Stomach smooth muscle (tissue), 2 donors: ENCODE results near the gene CIRBP.

Experiments
- H3K27ac ChIP-seq: one replicate; pipeline ENCODE4 v1.7.0; 2013; ENCODE audit warnings: mild to moderate bottlenecking, low read length, inconsistent platforms
- H3K27me3 ChIP-seq, 2 donors: one replicate each; pipeline ENCODE4 v1.7.0; 2013; ENCODE audit warnings: low read length in 2 of 2; ENCODE audit not compliant: insufficient read depth in 2 of 2, control insufficient read depth in 1 of 2
- H3K36me3 ChIP-seq, 2 donors: one replicate each; pipeline ENCODE4 v1.7.0; 2013; ENCODE audit warnings: low read length in 2 of 2; ENCODE audit not compliant: control insufficient read depth in 2 of 2, insufficient read depth in 2 of 2
- H3K4me1 ChIP-seq: one replicate; pipeline ENCODE4 v1.7.0; 2013; ENCODE audit warnings: low read length; ENCODE audit not compliant: control insufficient read depth, insufficient read depth
- H3K4me3 ChIP-seq, 2 donors: one replicate each; pipeline ENCODE4 v1.7.0; 2013; ENCODE audit warnings: low read length in 2 of 2
- H3K9ac ChIP-seq, 2 donors: one replicate each; pipeline ENCODE4 v1.7.0; 2013; ENCODE audit warnings: low read length in 2 of 2, mild to moderate bottlenecking in 1 of 2
- H3K9me3 ChIP-seq, 2 donors: one replicate each; pipeline ENCODE4 v1.7.0; 2013; ENCODE audit warnings: low read length in 2 of 2; ENCODE audit not compliant: control insufficient read depth in 2 of 2
- donor health status: healthy.
- donor health status: Pancreatic carcinoma.

The CIRBP gene

GRCh38 chr19:1231729-1232637, 37.1 kb upstream of the CIRBP start:
- no peak overlapping the region for H3K9ac ChIP-seq
- peaks cover 0 to 4% of the 10 kb centered on the region in 2 donors for H3K36me3 ChIP-seq
- peak overlapping the region; percentile 49 for H3K27ac ChIP-seq

GRCh38 chr19:1232652-1233072, 36.5 kb upstream of the CIRBP start:
- peak overlapping the region; percentile 49 for H3K27ac ChIP-seq
- H3K9ac ChIP-seq = no peak overlapping the region
- no peaks in the 10 kb centered on the region for H3K9me3 ChIP-seq
- H3K4me1 ChIP-seq = peaks cover 26% of the 10 kb centered on the region
- peaks cover 0 to 8% of the 10 kb centered on the region in 2 donors for H3K27me3 ChIP-seq
- no peaks in the 10 kb centered on the region for H3K36me3 ChIP-seq
- peak overlapping the region in 1 of 2 donors; percentile 29 for H3K4me3 ChIP-seq

More at GRCh38 chr19:1231729-1232637, 37.1 kb upstream of the CIRBP start:
- Histone ChIP-seq H3K27me3 (peaks cover 0 to 3% of the 10 kb centered on the region in 2 donors), H3K9me3 (no peaks in the 10 kb centered on the region), H3K4me3 (peak overlapping the region in 1 of 2 donors; percentile 29), H3K4me1 (peaks cover 21% of the 10 kb centered on the region)

- peaks cover 0 to 8% of the 10 kb centered on the region in 2 donors for H3K27me3 ChIP-seq
- peak overlapping the region in 1 of 2 donors; percentile 29 for H3K4me3 ChIP-seq
- no peaks in the 10 kb centered on the region for H3K9me3 ChIP-seq
- peaks cover 28% of the 10 kb centered on the region for H3K4me1 ChIP-seq
- H3K36me3 ChIP-seq = no peaks in the 10 kb centered on the region
- no peak overlapping the region for H3K9ac ChIP-seq
- H3K27ac ChIP-seq = no peak overlapping the region
Measured at GRCh38 chr19:1233115-1233667, 35.9 kb upstream of the CIRBP start.

- no peaks in the 10 kb centered on the region for H3K36me3 ChIP-seq
- peaks cover 0 to 8% of the 10 kb centered on the region in 2 donors for H3K27me3 ChIP-seq
- no peaks in the 10 kb centered on the region for H3K9me3 ChIP-seq
- no peak overlapping the region for H3K9ac ChIP-seq
- H3K27ac ChIP-seq = no peak overlapping the region
- no peak overlapping the region for H3K4me3 ChIP-seq
- peaks cover 34% of the 10 kb centered on the region for H3K4me1 ChIP-seq
Measured at GRCh38 chr19:1234051-1234954, 34.8 kb upstream of the CIRBP start.

GRCh38 chr19:1234955-1235380, 34.2 kb upstream of the CIRBP start:
- Histone ChIP-seq H3K4me3 (no peak overlapping the region), H3K27me3 (peaks cover 0 to 8% of the 10 kb centered on the region in 2 donors), H3K9ac (no peak overlapping the region), H3K36me3 (no peaks in the 10 kb centered on the region), H3K9me3 (no peaks in the 10 kb centered on the region), H3K4me1 (peaks cover 40% of the 10 kb centered on the region), H3K27ac (no peak overlapping the region)

GRCh38 chr19:1235625-1236538, 33.2 kb upstream of the CIRBP start:
- Histone ChIP-seq H3K9me3 (no peaks in the 10 kb centered on the region), H3K9ac (no peak overlapping the region), H3K27me3 (peaks cover 0 to 8% of the 10 kb centered on the region in 2 donors), H3K4me3 (no peak overlapping the region), H3K27ac (no peak overlapping the region), H3K4me1 (peaks cover 49% of the 10 kb centered on the region), H3K36me3 (no peaks in the 10 kb centered on the region)

GRCh38 chr19:1236576-1236975, 32.6 kb upstream of the CIRBP start:
- no peak overlapping the region for H3K27ac ChIP-seq
- H3K4me1 ChIP-seq = peaks cover 55% of the 10 kb centered on the region
- H3K4me3 ChIP-seq = peak overlapping the region in 1 of 2 donors; percentile 72
- H3K9ac ChIP-seq = no peak overlapping the region
- H3K36me3 ChIP-seq = no peaks in the 10 kb centered on the region
- no peaks in the 10 kb centered on the region for H3K9me3 ChIP-seq
- H3K27me3 ChIP-seq = peaks cover 0 to 8% of the 10 kb centered on the region in 2 donors

- Histone ChIP-seq H3K9me3 (no peaks in the 10 kb centered on the region), H3K27me3 (peaks cover 0 to 8% of the 10 kb centered on the region in 2 donors), H3K4me1 (peaks cover 52% of the 10 kb centered on the region), H3K9ac (peak overlapping the region in 1 of 2 donors; percentile 42), H3K4me3 (peak overlapping the region; percentile 57 to 72), H3K27ac (no peak overlapping the region), H3K36me3 (no peaks in the 10 kb centered on the region)
Measured at GRCh38 chr19:1237027-1237659, 32.0 kb upstream of the CIRBP start.

GRCh38 chr19:1237754-1238368, 31.3 kb upstream of the CIRBP start, which contains the start of gene CBARP:
CBARP (minus strand) TSS chr19:1238005; CDS start chr19:1236100, 1,905 bp downstream.
- Histone ChIP-seq H3K27me3 (peaks cover 0 to 8% of the 10 kb centered on the region in 2 donors), H3K36me3 (no peaks in the 10 kb centered on the region), H3K4me3 (peak within 1 kb of the TSS; percentile 57 to 72), H3K9ac (peak within 1 kb of the TSS in 1 of 2 donors; percentile 42), H3K27ac (peak within 1 kb of the TSS; percentile 89), H3K9me3 (no peaks in the 10 kb centered on the region), H3K4me1 (peaks cover 51% of the 10 kb centered on the region)
